ENCODE data around the gene C1QTNF2. TPM values are rescaled to one million over a fixed set of nuclear protein-coding genes. Genes with fewer than 3 reads are reported as not detected.
A peak's percentile ranks its signal among the peaks of the same experiment; 100 is the strongest.

The C1QTNF2 gene
- total and polyA plus RNA-seq, 2 of the 8 experiments (the other 6 are each of a cell fraction or from before 2014, with no cell fraction given) = 1.0 to 2.0 TPM

DNA sequence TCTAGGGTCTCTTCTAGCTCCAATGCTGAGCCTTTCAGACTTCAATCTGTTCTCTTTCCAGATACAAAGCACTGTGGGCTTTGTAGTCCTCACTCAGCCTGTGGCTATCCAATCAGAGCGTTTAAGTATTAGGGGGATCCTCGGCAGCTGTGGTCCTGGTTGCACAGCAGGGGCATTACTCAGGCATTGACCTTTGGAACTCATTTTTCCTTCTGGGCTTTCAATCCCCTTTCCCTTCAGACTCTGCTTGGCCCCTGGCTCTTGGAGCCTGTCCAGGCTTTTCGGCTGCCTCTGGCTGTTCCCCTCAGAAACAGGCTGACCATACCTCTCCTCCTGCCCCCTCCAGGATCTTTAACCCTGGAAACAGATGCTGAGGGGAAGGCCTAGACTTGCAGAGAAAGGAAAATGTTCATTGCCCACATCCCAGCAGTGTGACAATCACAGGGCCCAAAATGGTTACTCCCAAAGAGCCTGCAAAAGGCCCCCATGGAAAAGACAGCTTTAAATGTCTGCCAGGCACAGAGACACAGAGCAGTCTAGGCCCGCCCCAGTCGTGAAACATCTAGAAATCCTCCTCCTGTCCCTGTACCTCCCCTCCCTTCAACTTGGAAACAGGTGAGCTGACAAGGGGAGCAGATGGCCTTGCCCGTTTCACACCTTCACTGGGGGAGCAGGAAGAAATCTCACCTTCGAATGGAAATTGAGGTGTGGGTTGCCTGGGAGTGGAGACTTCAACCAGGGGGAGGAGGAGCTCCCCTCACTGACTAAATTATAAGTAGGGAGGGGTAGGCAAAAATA lies 13.7 kb downstream of the C1QTNF2 start:
- Histone ChIP-seq H3K27me3 (replicated peaks in 1 of 4; ENCODE audit: control insufficient read depth in 3 of 4, extremely low read depth in 1 of 4, insufficient read depth in 3 of 4, low read length in 3 of 4) (no peaks in the 10 kb centered on the region; a peak in 1 of 7 replicates), H2BK5ac (ENCODE audit: low read depth, low read length) (no peak overlapping the region), H3K27ac (ENCODE audit: low read depth, low read length) (no peak overlapping the region), H4K91ac (replicated peaks; ENCODE audit: insufficient read length, low read length) (no peak overlapping the region), H3K14ac (ENCODE audit: insufficient read length) (no peak overlapping the region), H3K79me2 (ENCODE audit: control insufficient read depth in 1 of 2, insufficient read depth in 2 of 2, low read length in 2 of 2) (no peaks in the 10 kb centered on the region), H3K23me2 (ENCODE audit: low read depth, low read length) (no peaks in the 10 kb centered on the region), H4K20me1 (replicated peaks in 1 of 2; ENCODE audit: control insufficient read depth in 1 of 2, insufficient read depth in 2 of 2, low read length in 2 of 2) (no peaks in the 10 kb centered on the region), H2BK12ac (ENCODE audit: low read depth, low read length) (no peak overlapping the region), H2BK120ac (replicated peaks; ENCODE audit: low read depth, low read length) (no peak overlapping the region), H2BK20ac (ENCODE audit: low read length) (no peak overlapping the region), H3K4me3 (ENCODE audit: extremely low read depth in 1 of 4, insufficient read depth in 2 of 4, low read depth in 3 of 4, low read length in 4 of 4) (no peak overlapping the region), H3K23ac (ENCODE audit: insufficient read length) (no peak overlapping the region), H3K36me3 (ENCODE audit: control insufficient read depth in 2 of 4, insufficient read depth in 4 of 4, low read length in 3 of 4) (no peaks in the 10 kb centered on the region), H3K4ac (replicated peaks; ENCODE audit: insufficient read length, low read depth, low read length) (no peak overlapping the region), H4K8ac (ENCODE audit: extremely low read depth, insufficient read depth, low read length) (peak overlapping the region; percentile 80), H3K18ac (ENCODE audit: extremely low read depth, low read length) (no peak overlapping the region), H3K56ac (replicated peaks; ENCODE audit: insufficient read length, low read depth, low read length) (no peak overlapping the region), H2AFZ (ENCODE audit: low read length) (no peak overlapping the region), H3K79me1 (ENCODE audit: low read depth, low read length) (no peaks in the 10 kb centered on the region), H2BK15ac (ENCODE audit: low read length) (no peak overlapping the region), H2AK5ac (ENCODE audit: low read depth, low read length) (no peak overlapping the region), H3K9ac (replicated peaks in 1 of 4; ENCODE audit: extremely low read depth in 1 of 4, low read depth in 3 of 4, low read length in 3 of 4) (no peak overlapping the region), H4K5ac (ENCODE audit: insufficient read length, low read depth, low read length) (no peak overlapping the region), H3K4me1 (replicated peaks in 1 of 4; ENCODE audit: control insufficient read depth in 3 of 4, insufficient read depth in 4 of 4, low read length in 3 of 4) (peaks cover 0 to 2% (median 1%) of the 10 kb centered on the region in 4 experiments; a peak in 6 of 7 replicates), H3K9me3 (ENCODE audit: insufficient read depth in 2 of 2, low read depth in 1 of 2, low read length in 1 of 2) (no peaks in the 10 kb centered on the region), H3K4me2 (ENCODE audit: insufficient read depth in 1 of 2, low read depth in 2 of 2, low read length in 2 of 2) (no peak overlapping the region)
- ChIA-PET CTCF (ENCODE audit: partially characterized antibody) (interaction anchor here (0.6 to 6.1 kb wide), 8 partner anchors 9 to 916 kb away, joined by 3 to 30 read pairs (median 6); no protein-coding TSS in a partner anchor), POLR2A (ENCODE audit: partially characterized antibody) (no interaction called here)
- DNase-seq (ENCODE audit: low read depth in 1 of 2, low spot score in 2 of 2) (no peak), FAIRE-seq (no peak)
- WGBS, 2 experiments (ENCODE audit: extremely low coverage in 1 of 2, insufficient coverage in 1 of 2, insufficient read length in 1 of 2, insufficient replicate concordance in 2 of 2, low coverage in 1 of 2, low lambda C conversion rate in 2 of 2, missing lambda C conversion rate in 1 of 2) = 81% methylated on average over 7 of the region's 7 CpGs; no CpG with 5 or more reads in 1 of the 2 experiments
- TF ChIP-seq SAP30 (IDR thresholded peaks at IDR 0.05; ENCODE audit: insufficient read depth, insufficient replicate concordance, low read length) (no peak), FOSL1 (IDR thresholded peaks at IDR 0.05; ENCODE audit: insufficient read depth, low read depth, low read length) (no peak), RFX5 (IDR thresholded peaks at IDR 0.05; ENCODE audit: borderline replicate concordance, low read depth, low read length) (no peak), NRF1 (IDR thresholded peaks at IDR 0.05; ENCODE audit: low read depth, low read length) (no peak), BACH1 (IDR thresholded peaks at IDR 0.05; ENCODE audit: low read length) (no peak), ASH2L (IDR thresholded peaks at IDR 0.05; ENCODE audit: low read length) (no peak), JUN (IDR thresholded peaks at IDR 0.05; ENCODE audit: low read depth, low read length) (no peak), SP2 (IDR thresholded peaks at IDR 0.05; ENCODE audit: low read length) (no peak), CTBP2 (IDR thresholded peaks at IDR 0.05; ENCODE audit: borderline replicate concordance, insufficient read depth, insufficient read length, low read length) (no peak), POLR2AphosphoS5 (IDR thresholded peaks at IDR 0.05; ENCODE audit: low read depth, low read length) (no peak), CBX5 (IDR thresholded peaks at IDR 0.05; ENCODE audit: low read depth, low read length) (no peak), KDM1A (IDR thresholded peaks at IDR 0.05; ENCODE audit: borderline replicate concordance, low read length) (no peak)
- TF ChIP-seq, protein P1, sequence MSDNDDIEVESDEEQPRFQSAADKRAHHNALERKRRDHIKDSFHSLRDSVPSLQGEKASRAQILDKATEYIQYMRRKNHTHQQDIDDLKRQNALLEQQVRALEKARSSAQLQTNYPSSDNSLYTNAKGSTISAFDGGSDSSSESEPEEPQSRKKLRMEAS (IDR thresholded peaks at IDR 0.05) = no peak
